HG03135 (cell line): ENCODE results near the gene DCAF15.
"Not testable (repeated sequence)": the region's sequence is repeated elsewhere in the genome, so short reads cannot be mapped to it uniquely, and the experiment has no call there.

Experiments
- ATAC-seq: cut with Tn5 transposase; IDR thresholded peaks from one replicate; pipeline ENCODE4 v1.9.1; 2021; ENCODE audit warnings: mild to moderate bottlenecking, moderate library complexity; ENCODE audit not compliant: unreplicated experiment

Gene DCAF15

GRCh38 chr19:13959141-13959961, 7.0 kb downstream of the DCAF15 start:
- no peak for ATAC-seq

GRCh38 chr19:13959962-13960862, 7.9 kb downstream of the DCAF15 start:
- no peak for ATAC-seq

GRCh38 chr19:13960863-13961784, 8.8 kb downstream of the DCAF15 start:
- no peak for ATAC-seq

GRCh38 chr19:13961826-13962698, 9.8 kb downstream of the DCAF15 start:
- no peak for ATAC-seq

GRCh38 chr19:13962699-13963602, 10.6 kb downstream of the DCAF15 start:
- no peak for ATAC-seq

- no peak for ATAC-seq
Measured at GRCh38 chr19:13963603-13964105, 11.3 kb downstream of the DCAF15 start.

GRCh38 chr19:13964776-13965175, 12.5 kb downstream of the DCAF15 start:
- ATAC-seq = no peak

- no peak for ATAC-seq
Measured at GRCh38 chr19:13965377-13965896, 13.1 kb downstream of the DCAF15 start.

GRCh38 chr19:13965926-13966683, 13.8 kb downstream of the DCAF15 start:
- no peak for ATAC-seq

- ATAC-seq = no peak
Measured at GRCh38 chr19:13966684-13967128, 14.4 kb downstream of the DCAF15 start.

- not testable (repeated sequence) for ATAC-seq
Measured at GRCh38 chr19:13967206-13967605, 14.9 kb downstream of the DCAF15 start.

- no peak for ATAC-seq
Measured at GRCh38 chr19:13968383-13968935, 16.1 kb downstream of the DCAF15 start.

- no peak for ATAC-seq
Measured at GRCh38 chr19:13968999-13969398, 16.7 kb downstream of the DCAF15 start.

GRCh38 chr19:13969897-13970296, 17.6 kb downstream of the DCAF15 start:
- no peak for ATAC-seq

GRCh38 chr19:13971868-13972267, 19.6 kb downstream of the DCAF15 start:
- not testable (repeated sequence) for ATAC-seq

GRCh38 chr19:13972368-13973155, 20.3 kb downstream of the DCAF15 start:
- ATAC-seq = no peak
